GM23248 (cell line): ENCODE data around the gene C17orf100. TPM values are rescaled to one million over a fixed set of nuclear protein-coding genes. Genes with fewer than 3 reads are reported as not detected.

Experiments used
- DNase-seq: peaks from one replicate; pipeline ENCODE4 v3.0.0-alpha.2; 2015
- H2AFZ ChIP-seq: fragments of 200-600 bp; sonication (generic); 2 replicates; pipeline ENCODE4 v1.6.1; 2016; ENCODE audit warnings: antibody characterized with exemption
- H3F3A ChIP-seq: fragments of 200-600 bp; sonication (generic); 2 replicates; pipeline ENCODE4 v1.6.1; 2016; ENCODE audit warnings: mild to moderate bottlenecking, antibody characterized with exemption, mixed run types; ENCODE audit not compliant: insufficient read depth
- H3K27ac ChIP-seq: fragments of 200-600 bp; sonication (generic); 2 replicates; pipeline ENCODE4 v1.5.1; 2016; ENCODE audit warnings: mild to moderate bottlenecking
- H3K27me3 ChIP-seq: fragments of 200-600 bp; sonication (generic); replicated peaks from 2 replicates; pipeline ENCODE4 v1.6.1; 2016; ENCODE audit warnings: mild to moderate bottlenecking; ENCODE audit not compliant: insufficient read depth
- H3K36me3 ChIP-seq: fragments of 200-600 bp; sonication (generic); 2 replicates; pipeline ENCODE4 v1.6.1; 2016; ENCODE audit warnings: low read depth, mild to moderate bottlenecking
- H3K4me1 ChIP-seq: fragments of 200-600 bp; sonication (generic); 2 replicates; pipeline ENCODE4 v1.6.1; 2016; ENCODE audit warnings: mild to moderate bottlenecking; ENCODE audit not compliant: insufficient read depth
- H3K4me2 ChIP-seq: fragments of 200-600 bp; sonication (generic); one replicate; pipeline ENCODE4 v1.6.1; 2016; ENCODE audit warnings: mild to moderate bottlenecking; ENCODE audit not compliant: unreplicated experiment
- H3K4me3 ChIP-seq: fragments of 200-600 bp; sonication (generic); 2 replicates; pipeline ENCODE4 v1.5.1; 2016; ENCODE audit warnings: mild to moderate bottlenecking
- H3K79me2 ChIP-seq: fragments of 200-600 bp; sonication (generic); 2 replicates; pipeline ENCODE4 v1.6.1; 2016; ENCODE audit warnings: mild to moderate bottlenecking; ENCODE audit not compliant: insufficient read depth
- H3K9ac ChIP-seq: fragments of 200-600 bp; sonication (generic); 2 replicates; pipeline ENCODE4 v1.6.1; 2016; ENCODE audit warnings: mild to moderate bottlenecking
- H3K9me2 ChIP-seq: fragments of 200-600 bp; sonication (generic); 2 replicates; pipeline ENCODE4 v1.6.1; 2016; ENCODE audit warnings: mixed run types, mild to moderate bottlenecking, moderate library complexity; ENCODE audit not compliant: insufficient read depth
- H3K9me3 ChIP-seq: fragments of 200-600 bp; sonication (generic); one replicate; pipeline ENCODE4 v1.6.1; 2017; ENCODE audit warnings: low read depth
- H4K20me1 ChIP-seq: fragments of 200-600 bp; sonication (generic); 2 replicates; pipeline ENCODE4 v1.6.0; 2016; ENCODE audit not compliant: insufficient read depth
- EZH2 ChIP-seq: fragments of 200-600 bp; sonication (generic); IDR thresholded peaks from 2 replicates; pipeline ENCODE4 v1.6.1; 2018; ENCODE audit warnings: antibody characterized with exemption, mild to moderate bottlenecking; ENCODE audit not compliant: insufficient read depth, poor library complexity, severe bottlenecking
- EZH2phosphoT487 ChIP-seq: fragments of 200-600 bp; sonication (generic); IDR thresholded peaks from 2 replicates; pipeline ENCODE4 v1.6.1; 2018; ENCODE audit warnings: antibody characterized with exemption, moderate library complexity, mild to moderate bottlenecking, low read depth; ENCODE audit not compliant: insufficient read depth
- WGBS, 2 experiments: methylation state at CpG; one replicate each; pipeline ENCODE4 v1.1.6; 2015 to 2017; ENCODE audit warnings: low lambda C conversion rate in 2 of 2, low coverage in 1 of 2; ENCODE audit errors: missing lambda C conversion rate in 2 of 2; 5-methylcytosine and 5-hydroxymethylcytosine counted together
- in situ Hi-C: fragments of 300-500 bp; cut with MboI; formaldehyde crosslinking; loops from 2 replicates; pipeline ENCODE4 v1.15.0; 2020
- polyA plus RNA-seq: library from polyadenylated mRNA; unstranded; fragments of >200 nt; fragmentation: Nextera tagmentation; extraction: Ambion mirVana; gene quantifications from 2 replicates; pipeline ENCODE4 v1.2.1, GENCODE V29; 2016
- total RNA-seq: library from RNA; depleted of rRNA; stranded (reverse); fragments of >200 nt; shearing (Covaris generic); gene quantifications from 2 replicates; pipeline ENCODE4 v1.2.3, GENCODE V29; 2014

The C17orf100 gene
- total and polyA plus RNA-seq, 2 experiments from 2014 or later, result 0.86 to 5.2 TPM

DNA sequence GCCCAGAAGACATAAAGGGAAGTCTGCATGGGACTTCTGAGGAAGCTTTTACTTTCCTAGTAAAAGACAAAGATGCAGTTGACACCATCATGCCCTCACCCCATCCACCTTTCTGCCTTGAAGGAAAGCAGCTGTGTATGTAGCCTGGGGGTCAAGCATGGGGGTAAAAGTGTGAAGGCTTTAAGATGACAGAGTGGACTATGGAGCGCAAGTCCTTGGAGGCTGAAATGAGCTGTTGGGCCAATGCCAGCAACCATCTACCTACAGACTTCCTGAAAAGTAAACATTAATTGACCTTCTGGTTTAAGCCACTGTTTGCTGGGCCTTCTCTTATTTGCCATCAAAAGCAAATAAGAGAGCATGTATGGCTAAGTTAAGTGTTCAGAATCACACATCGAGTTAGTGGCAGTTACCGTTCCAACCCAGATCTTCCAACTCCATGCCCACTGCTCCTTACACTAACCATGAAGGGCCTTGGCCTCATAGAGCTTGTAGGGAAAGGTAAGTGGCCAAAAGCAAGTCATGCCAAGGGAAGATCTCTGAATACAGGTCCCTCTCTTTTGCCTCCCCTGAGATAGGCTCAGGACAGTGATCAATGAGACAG, 31.6 kb downstream of the C17orf100 start:
- no peaks in the 10 kb centered on the region for H4K20me1 ChIP-seq
- in situ Hi-C loops, result no loop called here
- H3K4me2 ChIP-seq, result no peak overlapping the region
- no peaks in the 10 kb centered on the region for H3K9me3 ChIP-seq
- H3K4me1 ChIP-seq, result no peaks in the 10 kb centered on the region
- no peaks in the 10 kb centered on the region for H3K36me3 ChIP-seq
- no peak overlapping the region for H3K4me3 ChIP-seq
- H3K27me3 ChIP-seq, result peaks cover 42% of the 10 kb centered on the region
- no peak overlapping the region for H3K27ac ChIP-seq
- no peak overlapping the region for H3K9ac ChIP-seq
- no peak for TF ChIP-seq EZH2
- no peak for TF ChIP-seq EZH2phosphoT487
- H3F3A ChIP-seq, result no peaks in the 10 kb centered on the region
- no peaks in the 10 kb centered on the region for H3K9me2 ChIP-seq
- 55 to 66% methylated on average over 3 of the region's 3 CpGs for WGBS, 2 experiments
- H3K79me2 ChIP-seq, result no peaks in the 10 kb centered on the region
- no peak overlapping the region for H2AFZ ChIP-seq
- no peak for DNase-seq

DNA sequence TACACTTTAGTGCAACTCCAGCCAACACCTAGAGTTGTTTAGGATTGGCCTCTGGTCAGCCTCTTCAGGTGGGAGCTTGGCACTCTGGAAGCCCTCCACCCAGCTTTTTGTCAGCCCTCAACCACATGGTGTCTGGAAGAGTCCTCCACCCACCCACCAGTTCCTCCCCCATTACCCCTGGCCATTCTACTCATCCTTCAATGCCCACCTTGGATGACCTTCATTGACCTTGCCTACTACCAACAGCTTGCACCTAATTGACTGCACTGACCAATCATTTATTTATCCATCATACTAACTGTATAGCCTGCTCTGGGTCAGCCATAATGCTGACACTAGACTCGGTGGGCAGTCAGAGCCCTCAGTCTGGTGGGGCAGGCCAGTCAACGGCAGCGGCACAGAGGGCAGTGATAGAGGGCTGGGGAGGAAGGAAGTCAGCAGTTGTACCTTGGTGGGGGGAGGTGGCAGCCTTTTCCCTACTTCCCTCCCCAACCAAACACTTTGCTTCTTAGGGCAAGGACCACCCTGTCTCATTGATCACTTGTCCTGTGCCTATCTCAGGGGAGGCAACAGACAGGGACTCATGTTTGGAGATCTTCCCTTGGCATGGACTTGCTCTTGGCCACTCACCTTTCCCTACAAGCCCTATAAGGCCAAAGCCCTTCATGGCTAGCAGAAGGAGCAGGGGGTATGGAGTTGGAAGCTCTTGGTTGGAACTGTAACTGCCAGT, 32.3 kb downstream of the C17orf100 start:
- no peaks in the 10 kb centered on the region for H3F3A ChIP-seq
- no peak for TF ChIP-seq EZH2phosphoT487
- no peak for TF ChIP-seq EZH2
- in situ Hi-C loops, result no loop called here
- no peaks in the 10 kb centered on the region for H3K4me1 ChIP-seq
- H3K79me2 ChIP-seq, result no peaks in the 10 kb centered on the region
- H3K9ac ChIP-seq, result no peak overlapping the region
- peaks cover 35% of the 10 kb centered on the region for H3K27me3 ChIP-seq
- no peak overlapping the region for H3K4me3 ChIP-seq
- H4K20me1 ChIP-seq, result no peaks in the 10 kb centered on the region
- no peaks in the 10 kb centered on the region for H3K9me3 ChIP-seq
- H2AFZ ChIP-seq, result no peak overlapping the region
- WGBS, 2 experiments, result 55 to 78% methylated on average over 3 of the region's 3 CpGs
- no peaks in the 10 kb centered on the region for H3K36me3 ChIP-seq
- H3K27ac ChIP-seq, result no peak overlapping the region
- no peak overlapping the region for H3K4me2 ChIP-seq
- H3K9me2 ChIP-seq, result no peaks in the 10 kb centered on the region
- no peak for DNase-seq

GRCh38 chr17:6684460-6684783, 32.9 kb downstream of the C17orf100 start:
- H3K4me3 ChIP-seq, result no peak overlapping the region
- H3K9me3 ChIP-seq, result no peaks in the 10 kb centered on the region
- peaks cover 31% of the 10 kb centered on the region for H3K27me3 ChIP-seq
- no peak overlapping the region for H2AFZ ChIP-seq
- no peaks in the 10 kb centered on the region for H3K36me3 ChIP-seq
- 30 to 34% methylated on average over 7 of the region's 7 CpGs for WGBS, 2 experiments
- H3K79me2 ChIP-seq, result no peaks in the 10 kb centered on the region
- no peak for DNase-seq
- H4K20me1 ChIP-seq, result no peaks in the 10 kb centered on the region
- no peaks in the 10 kb centered on the region for H3K9me2 ChIP-seq
- H3K9ac ChIP-seq, result no peak overlapping the region
- no peaks in the 10 kb centered on the region for H3F3A ChIP-seq
- no peaks in the 10 kb centered on the region for H3K4me1 ChIP-seq
- in situ Hi-C loops, result no loop called here
- no peak overlapping the region for H3K27ac ChIP-seq
- H3K4me2 ChIP-seq, result no peak overlapping the region
- TF ChIP-seq EZH2 (no peak), EZH2phosphoT487 (no peak)

DNA sequence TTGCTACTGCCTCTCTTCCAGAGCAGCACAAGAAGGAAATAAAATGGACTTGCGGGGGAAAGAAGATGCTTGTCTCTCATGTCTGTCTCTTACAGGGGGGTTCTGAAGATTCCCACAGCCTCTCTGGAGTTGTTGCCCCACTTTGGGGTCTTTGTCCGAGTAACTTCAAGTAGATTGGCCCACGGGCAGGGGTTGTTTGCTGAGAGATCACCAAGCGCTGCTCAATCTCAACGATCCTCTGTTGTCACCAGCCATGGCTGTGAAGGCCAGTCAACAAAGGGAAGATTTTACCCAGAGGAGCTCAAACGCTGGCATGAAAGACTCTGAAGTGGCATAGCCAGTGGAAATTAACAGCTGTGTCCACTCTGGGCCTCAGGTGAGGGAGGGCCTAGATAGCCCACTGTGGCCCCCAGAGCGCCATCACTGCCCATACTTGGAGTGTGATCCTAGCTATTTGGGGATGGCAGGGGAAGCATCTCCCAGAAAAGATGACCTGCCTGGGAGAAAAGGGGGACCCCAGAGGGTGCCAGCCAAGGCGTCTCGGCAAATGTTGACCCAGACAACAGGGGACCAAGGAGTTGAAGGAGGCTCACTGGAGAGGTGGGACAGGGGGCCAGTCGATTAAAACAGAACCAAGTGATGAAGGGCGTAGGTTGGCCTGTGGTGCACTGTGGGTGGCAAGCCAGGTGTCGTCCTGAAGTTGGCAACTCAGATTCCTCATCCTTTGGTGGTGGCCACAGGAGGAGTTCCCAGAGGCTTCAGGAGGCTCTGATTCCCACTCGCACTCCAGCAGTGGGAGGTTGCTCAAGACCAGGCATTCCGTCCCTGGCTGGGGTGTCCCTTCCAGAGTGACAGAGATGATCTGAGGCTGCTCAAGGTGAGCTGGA, 33.6 kb downstream of the C17orf100 start:
- Histone ChIP-seq H3K27me3 (peaks cover 25% of the 10 kb centered on the region), H3F3A (no peaks in the 10 kb centered on the region), H3K9me3 (no peaks in the 10 kb centered on the region), H3K9ac (no peak overlapping the region), H3K4me3 (no peak overlapping the region), H3K4me2 (no peak overlapping the region), H3K9me2 (no peaks in the 10 kb centered on the region), H3K79me2 (no peaks in the 10 kb centered on the region), H3K36me3 (no peaks in the 10 kb centered on the region), H3K4me1 (no peaks in the 10 kb centered on the region), H2AFZ (no peak overlapping the region), H3K27ac (no peak overlapping the region), H4K20me1 (no peaks in the 10 kb centered on the region)
- no peak for TF ChIP-seq EZH2
- TF ChIP-seq EZH2phosphoT487, result no peak
- WGBS, 2 experiments, result 47 to 51% methylated on average over 13 to 14 of the region's 14 CpGs
- in situ Hi-C loops, result no loop called here
- DNase-seq, result no peak
